Osteocyte (in vitro differentiated cells): ENCODE results near the gene SLC22A23. TPM values are rescaled to one million over a fixed set of nuclear protein-coding genes. Genes with fewer than 3 reads are reported as not detected.

Experiments
- DNase-seq: peaks from one replicate; pipeline ENCODE4 v3.0.0; 2021; ENCODE audit warnings: mixed read lengths; ENCODE audit not compliant: unreplicated experiment; ENCODE audit errors: extremely low spot score
- H3K27ac Mint-ChIP-seq: one replicate; pipeline ENCODE4 v1.8.0; 2021; ENCODE audit warnings: mild to moderate bottlenecking, mixed read lengths; ENCODE audit not compliant: unreplicated experiment
- H3K27me3 Mint-ChIP-seq: one replicate; pipeline ENCODE4 v1.8.0; 2021; ENCODE audit warnings: mixed read lengths; ENCODE audit not compliant: unreplicated experiment
- H3K36me3 Mint-ChIP-seq: one replicate; pipeline ENCODE4 v1.8.0; 2021; ENCODE audit warnings: mixed read lengths; ENCODE audit not compliant: unreplicated experiment
- H3K4me1 Mint-ChIP-seq: one replicate; pipeline ENCODE4 v1.8.0; 2021; ENCODE audit warnings: mixed read lengths; ENCODE audit not compliant: unreplicated experiment
- H3K4me3 Mint-ChIP-seq: one replicate; pipeline ENCODE4 v1.8.0; 2021; ENCODE audit warnings: mild to moderate bottlenecking, moderate library complexity, mixed read lengths; ENCODE audit not compliant: unreplicated experiment
- H3K9me3 Mint-ChIP-seq: one replicate; pipeline ENCODE4 v1.8.0; 2021; ENCODE audit warnings: mixed read lengths; ENCODE audit not compliant: unreplicated experiment
- total RNA-seq: library from RNA; stranded (reverse); gene quantifications from 2 replicates; pipeline ENCODE4 v1.2.1, GENCODE V29; 2021
- TF ChIP-seq, protein P1 (sequence below): fragments of 200-600 bp; sonication (generic); IDR thresholded peaks from 2 replicates; pipeline ENCODE4 v1.5.0; 2021; ENCODE audit warnings: antibody characterized with exemption, mild to moderate bottlenecking, moderate library complexity

SLC22A23 gene
- total RNA-seq, 1 donor from 2014 or later = 10.4 TPM

- H3K4me1 Mint-ChIP-seq = peaks cover 38% of the 10 kb centered on the region
- H3K27ac Mint-ChIP-seq = peak overlapping the region; percentile 44
- TF ChIP-seq, protein P1, sequence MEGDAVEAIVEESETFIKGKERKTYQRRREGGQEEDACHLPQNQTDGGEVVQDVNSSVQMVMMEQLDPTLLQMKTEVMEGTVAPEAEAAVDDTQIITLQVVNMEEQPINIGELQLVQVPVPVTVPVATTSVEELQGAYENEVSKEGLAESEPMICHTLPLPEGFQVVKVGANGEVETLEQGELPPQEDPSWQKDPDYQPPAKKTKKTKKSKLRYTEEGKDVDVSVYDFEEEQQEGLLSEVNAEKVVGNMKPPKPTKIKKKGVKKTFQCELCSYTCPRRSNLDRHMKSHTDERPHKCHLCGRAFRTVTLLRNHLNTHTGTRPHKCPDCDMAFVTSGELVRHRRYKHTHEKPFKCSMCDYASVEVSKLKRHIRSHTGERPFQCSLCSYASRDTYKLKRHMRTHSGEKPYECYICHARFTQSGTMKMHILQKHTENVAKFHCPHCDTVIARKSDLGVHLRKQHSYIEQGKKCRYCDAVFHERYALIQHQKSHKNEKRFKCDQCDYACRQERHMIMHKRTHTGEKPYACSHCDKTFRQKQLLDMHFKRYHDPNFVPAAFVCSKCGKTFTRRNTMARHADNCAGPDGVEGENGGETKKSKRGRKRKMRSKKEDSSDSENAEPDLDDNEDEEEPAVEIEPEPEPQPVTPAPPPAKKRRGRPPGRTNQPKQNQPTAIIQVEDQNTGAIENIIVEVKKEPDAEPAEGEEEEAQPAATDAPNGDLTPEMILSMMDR = no peak
- H3K9me3 Mint-ChIP-seq = no peaks in the 10 kb centered on the region
- no peaks in the 10 kb centered on the region for H3K27me3 Mint-ChIP-seq
- H3K4me3 Mint-ChIP-seq = no peak overlapping the region
- no peaks in the 10 kb centered on the region for H3K36me3 Mint-ChIP-seq
- no peak for DNase-seq
Observed at GRCh38 chr6:3422435-3423070, 34.3 kb downstream of the SLC22A23 start.

GRCh38 chr6:3421791-3422434 is 34.9 kb downstream of the SLC22A23 start:
- H3K4me3 Mint-ChIP-seq = no peak overlapping the region
- no peaks in the 10 kb centered on the region for H3K9me3 Mint-ChIP-seq
- peak overlapping the region; percentile 44 for H3K27ac Mint-ChIP-seq
- H3K36me3 Mint-ChIP-seq = no peaks in the 10 kb centered on the region
- TF ChIP-seq, protein P1 = no peak
- H3K4me1 Mint-ChIP-seq = peaks cover 33% of the 10 kb centered on the region
- no peaks in the 10 kb centered on the region for H3K27me3 Mint-ChIP-seq
- DNase-seq = no peak

DNA sequence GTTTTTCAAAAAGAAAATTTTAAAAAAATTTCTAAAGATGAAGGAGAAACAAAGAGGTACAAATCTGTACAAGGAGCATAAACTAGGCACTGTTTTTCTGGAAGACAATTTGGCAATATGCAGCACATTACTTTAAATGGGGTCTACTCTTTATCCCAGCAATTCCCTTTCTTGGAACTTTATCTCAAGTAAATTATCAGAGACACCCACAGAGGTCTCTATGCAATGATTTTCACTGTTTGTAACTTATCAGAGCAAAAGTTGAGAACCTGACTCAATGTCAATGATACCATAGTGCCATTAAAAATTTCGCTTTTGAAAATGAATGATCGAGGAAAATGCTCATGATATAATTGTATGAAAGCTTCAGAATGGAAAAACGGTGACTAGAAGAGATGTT is 35.7 kb downstream of the SLC22A23 start:
- TF ChIP-seq, protein P1 = no peak
- Mint-ChIP-seq H3K36me3 (no peaks in the 10 kb centered on the region), H3K27ac (no peak overlapping the region), H3K9me3 (no peaks in the 10 kb centered on the region), H3K4me3 (no peak overlapping the region), H3K27me3 (no peaks in the 10 kb centered on the region), H3K4me1 (peaks cover 31% of the 10 kb centered on the region)
- no peak for DNase-seq

DNA sequence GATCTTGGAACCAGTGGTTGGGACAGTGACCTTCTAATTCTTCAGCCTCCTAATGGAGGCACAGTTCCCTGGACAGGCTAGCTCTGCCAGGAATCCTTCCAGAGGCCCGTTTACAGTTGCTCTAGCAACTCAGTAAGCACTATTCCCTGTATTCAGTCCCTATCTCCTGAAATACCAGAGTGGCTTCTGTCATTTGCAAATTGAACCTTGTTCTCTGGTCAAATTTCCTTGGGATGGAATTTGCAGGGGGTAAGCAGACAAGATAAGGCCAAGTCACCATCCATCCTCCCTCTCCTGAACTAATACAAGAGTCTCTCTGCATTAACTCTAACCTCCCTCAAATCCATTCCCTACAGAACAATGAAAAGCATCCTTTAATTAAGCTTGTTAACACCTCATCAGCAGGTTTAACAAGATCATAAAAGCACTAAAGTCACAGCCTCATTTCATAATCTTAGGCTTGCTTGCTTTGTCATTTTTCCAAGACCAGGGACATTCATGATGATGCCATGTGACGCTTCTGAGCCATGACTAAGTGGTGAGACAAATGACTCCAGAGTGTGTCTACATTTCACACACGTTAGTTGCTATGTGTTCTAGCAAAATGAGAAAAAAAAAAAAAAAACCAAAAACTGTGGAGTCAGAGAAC is 37.1 kb downstream of the SLC22A23 start:
- Mint-ChIP-seq H3K36me3 (no peaks in the 10 kb centered on the region), H3K27ac (no peak overlapping the region), H3K4me3 (no peak overlapping the region), H3K4me1 (peaks cover 36% of the 10 kb centered on the region), H3K27me3 (no peaks in the 10 kb centered on the region), H3K9me3 (no peaks in the 10 kb centered on the region)
- TF ChIP-seq, protein P1 = no peak
- no peak for DNase-seq

GRCh38 chr6:3418496-3419060 is 38.3 kb downstream of the SLC22A23 start:
- Mint-ChIP-seq H3K27ac (no peak overlapping the region), H3K36me3 (no peaks in the 10 kb centered on the region), H3K4me3 (no peak overlapping the region), H3K27me3 (no peaks in the 10 kb centered on the region), H3K4me1 (peaks cover 39% of the 10 kb centered on the region), H3K9me3 (no peaks in the 10 kb centered on the region)
- TF ChIP-seq, protein P1 = no peak
- DNase-seq = no peak
